ENCODE data around the gene GIN1.

GRCh38 chr5:103075442-103075841 is 44.5 kb downstream of the GIN1 start:
- no peak for TF ChIP-seq EZH2 (IDR thresholded peaks at IDR 0.05; ENCODE audit: borderline replicate concordance, insufficient read depth, low read depth, low read length, poor library complexity, severe bottlenecking)
- TF ChIP-seq CTCF (IDR thresholded peaks at IDR 0.05), result no peak
